ENCODE results near the gene MRPS34. TPM values are rescaled to one million over a fixed set of nuclear protein-coding genes. Genes with fewer than 3 reads are reported as not detected.

Gene MRPS34
- polyA plus RNA-seq, 1 donor (not counting 4 experiments of a cell fraction or from before 2014, with no cell fraction given), result 74.3 TPM

DNA sequence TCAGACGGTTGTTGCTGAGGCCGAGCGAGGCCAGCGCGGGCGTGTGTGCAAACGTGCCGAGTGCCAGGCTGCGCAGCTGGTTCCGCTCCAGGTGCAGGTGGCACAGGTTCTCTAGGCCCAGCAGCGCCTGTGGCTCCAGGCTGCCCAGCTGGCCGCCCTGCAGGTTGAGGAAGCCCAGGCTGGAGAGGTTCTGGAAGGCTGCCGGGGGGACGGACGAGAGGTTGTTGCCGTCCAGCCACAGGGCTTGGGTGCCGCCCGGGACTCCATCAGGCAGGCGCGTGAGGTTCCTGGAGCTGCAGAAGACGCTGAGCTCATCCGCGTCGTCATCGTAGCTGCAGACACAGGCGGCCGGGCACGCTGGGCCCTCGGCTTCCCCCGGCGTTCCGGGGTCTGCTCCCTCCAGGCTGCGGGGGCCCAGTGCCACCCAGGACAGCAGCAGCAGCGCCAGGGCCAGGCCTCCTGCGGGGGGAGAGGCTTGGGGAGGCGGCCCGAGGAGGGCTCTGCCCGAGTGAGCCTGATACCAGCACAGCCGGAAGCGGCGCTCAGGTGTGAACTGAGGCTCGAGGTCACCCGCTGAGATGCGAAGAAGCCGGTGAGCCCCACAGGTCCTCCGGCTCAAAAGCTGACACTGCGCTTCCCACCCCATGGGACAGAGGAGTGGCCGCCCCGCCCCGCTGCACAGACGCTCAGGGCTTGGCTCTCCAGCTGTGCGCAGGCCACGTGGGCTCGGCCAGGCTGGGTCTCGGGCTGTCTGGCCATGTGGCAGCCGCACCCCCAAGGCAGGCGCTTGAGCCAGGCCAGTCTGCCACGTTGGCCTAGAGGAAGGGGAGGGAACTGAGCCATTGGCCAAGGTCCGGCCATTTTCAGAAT is 19.2 kb upstream of the MRPS34 start:
- peaks cover 3% of the 10 kb centered on the region for H4K20me1 ChIP-seq (ENCODE audit: control insufficient read depth, extremely low read depth, insufficient read depth, low read length)
- H3K4me2 ChIP-seq (ENCODE audit: control insufficient read depth, extremely low read depth, insufficient read depth, low read depth, low read length), result no peak overlapping the region
- DNase-seq (ENCODE audit: low read depth, low spot score) (no peak), FAIRE-seq (no peak)
- no peak overlapping the region for H3K9ac ChIP-seq (ENCODE audit: control insufficient read depth, extremely low read depth, insufficient read depth, low read length)
- H3K27me3 ChIP-seq (ENCODE audit: control insufficient read depth, extremely low read depth, insufficient read depth, low read length), result no peaks in the 10 kb centered on the region
- peaks cover 7% of the 10 kb centered on the region for H3K79me2 ChIP-seq (ENCODE audit: control insufficient read depth, insufficient read depth, low read length)
- peaks cover 15% of the 10 kb centered on the region for H3K4me1 ChIP-seq (ENCODE audit: control insufficient read depth, extremely low read depth, insufficient read depth, low read length)
- TF ChIP-seq CTCF (optimal IDR thresholded peaks at IDR 0.05 in 1 of 3, IDR thresholded peaks at IDR 0.05 in 1 of 3, conservative IDR thresholded peaks at IDR 0.05 in 1 of 3; ENCODE audit: extremely low read depth in 1 of 3, insufficient read depth in 2 of 3, low read length in 3 of 3) (no peak), EZH2 (IDR thresholded peaks at IDR 0.05; ENCODE audit: low read length) (no peak)
- H2AFZ ChIP-seq (ENCODE audit: control insufficient read depth, low read length), result no peak overlapping the region
- H3K36me3 ChIP-seq (ENCODE audit: control insufficient read depth in 2 of 2, extremely low read depth in 1 of 2, insufficient read depth in 2 of 2, low read length in 2 of 2), result peaks cover 0 to 8% of the 10 kb centered on the region in 2 experiments
- dilution Hi-C loops (cut with MboI; ENCODE audit: extremely low pct_ligation_motif_present, low sequenced_read_pairs), result no loop called here
- no peak overlapping the region for H3K4me3 ChIP-seq (ENCODE audit: control insufficient read depth in 2 of 3, extremely low read depth in 1 of 3, insufficient read depth in 2 of 3, low read depth in 1 of 3, low read length in 3 of 3)
- H3K9me1 ChIP-seq (ENCODE audit: control insufficient read depth, extremely low read depth, insufficient read depth, low read length), result no peaks in the 10 kb centered on the region
- H3K9me3 ChIP-seq (ENCODE audit: control insufficient read depth, low read depth, low read length), result no peaks in the 10 kb centered on the region
- H3K27ac ChIP-seq (ENCODE audit: control insufficient read depth, insufficient read depth, low read length), result no peak overlapping the region

DNA sequence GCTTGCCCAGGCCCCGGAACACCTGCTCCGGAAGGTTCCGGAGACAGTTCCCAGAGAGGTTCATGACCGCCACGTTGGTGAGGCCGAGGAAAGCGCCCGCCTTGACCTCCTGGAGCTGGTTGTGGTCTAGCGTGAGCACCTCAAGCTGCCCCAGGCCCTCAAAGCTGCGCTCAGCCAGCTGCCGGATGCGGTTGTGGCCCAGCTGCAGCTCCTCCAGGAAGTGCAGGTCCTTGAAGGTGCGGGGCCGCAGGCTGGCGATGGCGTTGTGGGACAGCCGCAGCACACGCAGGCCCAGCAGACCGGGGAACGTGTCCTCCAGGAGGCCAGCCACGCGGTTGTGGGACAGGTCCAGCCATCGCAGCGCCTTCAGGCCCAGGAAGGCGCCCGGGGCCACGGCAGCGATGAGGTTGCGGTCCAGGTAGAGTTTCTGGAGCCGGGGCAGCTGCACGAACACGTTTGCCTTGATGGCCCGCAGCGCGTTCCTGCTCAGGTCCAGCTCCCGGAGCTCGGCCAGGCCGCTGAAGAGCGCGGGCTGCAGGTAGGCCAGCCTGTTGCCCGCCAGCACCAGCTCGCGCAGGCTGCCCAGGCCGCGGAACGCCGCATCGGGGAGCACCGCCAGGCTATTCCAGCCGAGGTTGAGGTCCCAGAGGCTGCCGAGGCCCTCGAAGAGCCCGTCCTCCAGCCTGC is 18.5 kb upstream of the MRPS34 start:
- Histone ChIP-seq H3K4me1 (ENCODE audit: control insufficient read depth, extremely low read depth, insufficient read depth, low read length) (peaks cover 15% of the 10 kb centered on the region), H3K27me3 (ENCODE audit: control insufficient read depth, extremely low read depth, insufficient read depth, low read length) (no peaks in the 10 kb centered on the region), H3K79me2 (ENCODE audit: control insufficient read depth, insufficient read depth, low read length) (peaks cover 14% of the 10 kb centered on the region), H3K9ac (ENCODE audit: control insufficient read depth, extremely low read depth, insufficient read depth, low read length) (no peak overlapping the region), H3K9me3 (ENCODE audit: control insufficient read depth, low read depth, low read length) (no peaks in the 10 kb centered on the region), H3K36me3 (ENCODE audit: control insufficient read depth in 2 of 2, extremely low read depth in 1 of 2, insufficient read depth in 2 of 2, low read length in 2 of 2) (peaks cover 0 to 11% of the 10 kb centered on the region in 2 experiments), H2AFZ (ENCODE audit: control insufficient read depth, low read length) (no peak overlapping the region), H3K4me2 (ENCODE audit: control insufficient read depth, extremely low read depth, insufficient read depth, low read depth, low read length) (no peak overlapping the region), H4K20me1 (ENCODE audit: control insufficient read depth, extremely low read depth, insufficient read depth, low read length) (peaks cover 3% of the 10 kb centered on the region), H3K9me1 (ENCODE audit: control insufficient read depth, extremely low read depth, insufficient read depth, low read length) (no peaks in the 10 kb centered on the region), H3K27ac (ENCODE audit: control insufficient read depth, insufficient read depth, low read length) (no peak overlapping the region), H3K4me3 (ENCODE audit: control insufficient read depth in 2 of 3, extremely low read depth in 1 of 3, insufficient read depth in 2 of 3, low read depth in 1 of 3, low read length in 3 of 3) (no peak overlapping the region)
- no peak for TF ChIP-seq EZH2 (IDR thresholded peaks at IDR 0.05; ENCODE audit: low read length)
- TF ChIP-seq CTCF (optimal IDR thresholded peaks at IDR 0.05 in 1 of 3, IDR thresholded peaks at IDR 0.05 in 1 of 3, conservative IDR thresholded peaks at IDR 0.05 in 1 of 3; ENCODE audit: extremely low read depth in 1 of 3, insufficient read depth in 2 of 3, low read length in 3 of 3), result no peak
- dilution Hi-C loops (cut with MboI; ENCODE audit: extremely low pct_ligation_motif_present, low sequenced_read_pairs), result no loop called here
- FAIRE-seq, result no peak
- no peak for DNase-seq (ENCODE audit: low read depth, low spot score)

All from keratinocyte (primary cell).